HG02870 (cell line): ENCODE measurements around the gene GADD45GIP1.
"Not testable (repeated sequence)": the region's sequence is repeated elsewhere in the genome, so short reads cannot be mapped to it uniquely, and the experiment has no call there.

Source experiments
- ATAC-seq: cut with Tn5 transposase; IDR thresholded peaks from one replicate; pipeline ENCODE4 v1.9.1; 2021; ENCODE audit warnings: mild to moderate bottlenecking, moderate library complexity; ENCODE audit not compliant: unreplicated experiment

The GADD45GIP1 gene

DNA sequence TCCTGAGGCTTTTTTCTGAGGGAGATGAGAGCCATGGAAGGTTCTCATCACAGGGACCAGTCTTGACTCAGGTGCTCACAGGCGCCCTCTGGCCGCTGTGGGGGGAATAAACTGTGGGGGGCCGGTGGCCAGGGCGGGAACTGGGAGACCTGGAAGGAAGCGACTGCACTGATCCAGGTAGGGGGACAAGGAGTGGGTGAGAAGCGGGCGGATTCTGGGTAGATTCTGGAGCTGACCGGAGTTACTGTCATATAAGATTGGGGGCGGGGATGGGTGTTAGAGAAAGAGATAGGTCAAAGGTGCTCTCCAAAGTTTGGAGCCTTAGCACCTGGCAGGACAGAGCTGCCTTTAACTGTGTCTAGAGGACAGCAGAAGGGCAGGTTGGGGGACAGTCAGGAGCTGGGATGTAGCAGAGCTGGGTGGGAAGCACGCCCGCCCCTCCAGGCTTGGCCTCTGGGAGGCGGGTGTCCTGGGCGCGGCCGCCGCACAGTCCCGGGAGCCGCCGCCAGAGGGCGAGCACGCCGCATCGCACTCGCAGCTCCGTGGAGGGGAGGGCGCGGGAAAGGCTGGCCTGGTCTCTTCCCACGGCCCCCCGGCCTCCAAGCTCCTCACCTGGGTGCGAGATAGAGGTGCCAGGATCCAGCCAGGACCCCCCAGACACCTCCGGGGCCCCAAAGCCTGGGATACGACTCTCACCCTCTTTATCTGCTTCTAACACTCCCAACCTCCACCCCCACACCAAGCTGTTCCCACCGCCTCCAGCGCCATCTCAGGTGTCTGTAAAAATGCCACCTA, 8.2 kb upstream of the GADD45GIP1 start:
- ATAC-seq = no peak

DNA sequence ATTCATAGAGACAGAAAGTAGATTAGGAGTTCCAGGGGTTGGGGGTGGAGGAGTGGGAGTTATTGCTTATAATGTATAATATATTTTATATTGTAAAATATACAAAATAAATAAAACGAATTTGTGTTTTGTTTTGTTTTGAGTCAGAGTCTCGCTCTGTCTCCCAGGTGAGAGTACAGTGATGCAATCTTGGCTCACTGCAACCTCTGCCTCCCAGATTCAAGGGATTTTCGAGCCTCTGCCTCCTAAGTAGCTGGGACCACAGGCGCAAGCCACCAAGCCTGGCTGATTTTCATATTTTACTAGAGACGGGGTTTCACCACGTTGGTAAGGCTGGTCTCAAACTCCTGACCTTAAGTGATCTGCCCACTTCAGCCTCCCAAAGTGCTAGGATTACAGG, 2.5 kb upstream of the GADD45GIP1 start:
- no peak for ATAC-seq

DNA sequence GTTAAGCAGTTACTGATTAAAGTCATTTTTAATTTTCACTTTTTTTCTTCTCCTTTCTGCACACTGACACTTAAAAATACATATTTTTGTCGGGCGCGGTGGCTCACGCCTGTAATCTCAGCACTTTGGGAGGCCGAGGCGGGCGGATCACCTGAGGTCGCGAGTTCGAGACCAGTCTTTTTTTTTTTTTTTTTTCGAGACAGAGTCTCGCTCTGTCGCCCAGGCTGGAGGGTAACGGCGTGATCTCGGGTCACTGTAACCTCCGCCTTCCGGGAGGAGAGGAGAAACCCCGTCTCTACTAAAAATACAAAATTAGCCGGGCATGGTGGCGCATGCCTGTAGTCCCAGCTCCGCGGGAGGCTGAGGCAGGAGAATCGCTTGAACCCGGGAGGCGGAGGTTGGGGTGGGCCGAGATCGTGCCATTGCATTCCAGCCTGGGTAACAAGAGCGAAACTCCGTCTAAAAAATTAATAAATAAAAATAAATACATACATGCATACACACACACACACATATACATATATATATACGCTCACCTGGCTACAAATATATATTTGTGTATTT, 448 bp upstream of the GADD45GIP1 start:
- not testable (repeated sequence) for ATAC-seq

DNA sequence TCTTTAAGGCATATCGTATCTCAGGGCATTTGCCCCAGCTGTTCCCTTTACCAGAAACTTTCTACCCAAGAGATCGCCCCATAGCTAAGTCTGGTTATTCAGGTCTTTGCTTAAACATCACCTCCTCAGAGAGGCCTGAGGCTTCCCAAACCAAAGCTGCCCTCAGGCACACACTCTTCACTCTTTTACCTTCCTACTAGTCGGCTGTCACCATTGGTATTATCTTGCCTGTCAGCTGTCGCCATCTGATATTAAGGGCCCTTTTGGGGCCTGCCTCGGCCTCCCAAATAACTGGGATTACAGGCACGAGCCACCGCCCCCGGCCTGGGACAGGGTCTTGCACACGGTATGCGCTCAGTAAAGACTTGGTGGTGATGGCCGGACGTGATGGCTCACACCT, 1.0 kb downstream of the GADD45GIP1 start:
- ATAC-seq = no peak

DNA sequence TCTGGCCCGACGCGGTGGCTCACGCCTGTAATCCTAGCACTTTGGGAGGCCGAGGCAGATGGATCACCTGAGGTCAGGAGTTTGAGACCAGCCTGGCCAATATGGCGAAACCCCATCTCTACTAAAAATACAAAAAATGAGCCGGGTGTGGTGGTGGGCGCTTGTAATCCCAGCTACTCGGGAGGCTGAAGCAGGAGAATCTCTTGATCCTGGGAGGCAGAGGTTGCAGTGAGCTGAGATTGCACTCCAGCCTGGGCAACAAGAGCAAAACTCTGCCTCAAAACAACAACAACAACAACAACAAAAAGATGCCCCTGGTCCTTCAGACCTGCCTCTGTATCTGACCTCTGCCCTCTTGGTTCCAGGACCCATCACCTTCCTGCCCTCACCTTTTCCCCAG, 1.4 kb downstream of the GADD45GIP1 start:
- ATAC-seq = not testable (repeated sequence)

DNA sequence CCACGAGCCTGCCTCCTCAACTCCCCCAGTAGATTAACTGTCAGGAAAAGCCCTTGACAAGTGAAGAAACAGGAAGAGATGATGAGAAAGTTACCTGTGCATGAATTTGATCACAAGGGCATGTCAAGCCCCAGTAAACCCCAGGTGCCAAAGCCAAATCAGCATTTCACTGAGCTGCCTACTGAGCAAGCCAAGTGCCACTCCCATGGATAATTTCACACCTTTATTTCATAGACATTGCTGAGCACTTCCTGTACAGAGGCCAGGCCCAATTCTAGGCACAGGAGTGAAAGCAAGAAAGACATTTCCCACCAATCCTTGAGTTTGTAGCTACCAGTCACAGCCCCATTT, 2.4 kb downstream of the GADD45GIP1 start:
- no peak for ATAC-seq

DNA sequence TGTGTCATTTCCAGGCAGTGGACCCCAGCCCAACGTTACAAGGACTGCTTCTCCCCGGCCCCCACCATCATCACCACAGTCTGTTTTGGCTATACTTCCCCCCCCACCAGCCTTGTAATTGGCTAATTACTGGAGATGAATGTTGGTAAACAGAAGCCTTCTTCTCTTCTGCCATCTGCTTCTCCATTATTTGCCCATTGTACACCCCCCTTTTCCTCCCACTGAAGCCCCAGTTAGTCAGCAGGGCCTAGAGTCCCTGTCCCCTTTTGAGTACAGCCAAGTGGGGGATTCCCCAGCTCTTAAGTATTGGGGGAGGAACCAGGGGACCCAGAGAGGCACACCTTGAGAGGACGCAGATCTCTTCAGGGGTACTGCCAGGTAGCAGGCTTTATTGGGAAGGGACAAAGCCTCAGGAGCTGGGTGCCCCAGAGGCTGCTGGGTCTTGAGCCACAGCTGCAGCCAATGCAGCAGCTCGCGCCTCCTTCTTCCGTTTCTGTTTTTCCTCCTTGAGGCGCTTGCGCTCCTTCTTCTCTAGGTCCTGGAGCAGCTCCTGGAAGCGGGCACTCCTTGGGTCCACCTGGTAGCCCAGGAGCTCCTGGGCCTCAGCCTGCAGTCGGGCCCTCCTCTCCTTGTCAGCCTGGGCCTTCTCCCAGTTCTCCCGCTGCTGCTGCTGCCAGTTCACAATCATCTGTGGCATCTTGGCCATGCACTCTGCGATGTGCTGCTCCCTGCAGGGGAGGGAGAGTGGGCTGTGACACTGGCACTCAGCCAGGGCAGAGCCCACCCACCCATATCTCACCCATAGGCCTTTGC, 3.0 kb downstream of the GADD45GIP1 start:
- ATAC-seq = no peak

DNA sequence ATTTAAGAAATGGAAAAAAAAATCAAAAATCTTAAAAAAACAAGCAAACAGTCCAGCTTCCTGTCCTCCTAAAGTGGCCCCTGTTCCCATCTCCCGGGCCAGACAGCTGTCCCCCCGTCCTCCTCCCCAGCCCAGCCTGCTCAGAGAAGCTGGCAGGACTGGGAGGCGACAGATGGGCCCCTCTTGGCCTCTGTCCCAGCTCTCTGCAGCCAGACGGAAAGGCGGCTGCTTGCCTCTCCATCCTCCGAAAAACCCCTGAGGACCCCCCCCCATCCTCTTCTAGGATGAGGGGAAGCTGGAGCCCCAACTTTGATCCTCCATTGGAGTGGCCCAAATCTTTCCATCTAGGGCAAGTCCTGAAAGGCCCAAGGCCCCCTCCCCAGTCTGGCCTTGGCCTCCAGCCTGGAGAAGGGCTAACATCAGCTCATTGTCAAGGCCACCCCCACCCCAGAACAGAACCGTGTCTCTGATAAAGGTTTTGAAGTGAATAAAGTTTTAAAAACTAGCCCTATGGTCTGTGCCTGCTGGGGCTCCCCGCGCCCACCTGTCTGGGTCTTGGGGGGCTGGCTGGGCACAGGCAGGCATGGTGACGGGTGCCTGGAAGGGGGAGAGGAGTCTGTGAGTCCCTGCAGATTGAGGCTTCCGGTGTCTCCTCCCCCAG, 3.8 kb downstream of the GADD45GIP1 start:
- ATAC-seq = no peak

DNA sequence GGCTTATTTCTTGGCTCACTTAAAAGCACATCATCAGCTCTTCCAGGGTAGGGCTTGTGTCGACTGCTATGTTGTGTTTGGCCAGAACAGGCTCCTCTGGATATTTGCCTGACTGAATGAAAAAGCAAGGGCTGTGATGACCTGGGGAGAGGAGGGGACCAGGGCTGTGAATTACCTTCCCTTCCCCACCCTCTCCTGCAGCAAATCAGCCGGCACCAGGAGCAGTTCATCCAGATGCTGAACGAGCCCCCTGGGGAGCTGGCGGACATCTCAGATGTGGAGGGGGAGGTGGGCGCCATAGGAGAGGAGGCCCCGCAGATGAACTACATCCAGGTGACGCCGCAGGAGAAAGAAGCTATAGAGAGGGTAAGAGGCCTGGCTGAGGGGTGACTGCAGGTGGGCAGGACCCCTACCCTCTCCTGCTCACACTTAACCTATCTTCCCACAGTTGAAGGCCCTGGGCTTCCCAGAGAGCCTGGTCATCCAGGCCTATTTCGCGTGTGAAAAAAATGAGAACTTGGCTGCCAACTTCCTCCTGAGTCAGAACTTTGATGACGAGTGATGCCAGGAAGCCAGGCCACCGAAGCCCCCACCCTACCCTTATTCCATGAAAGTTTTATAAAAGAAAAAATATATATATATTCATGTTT, 4.4 kb downstream of the GADD45GIP1 start:
- ATAC-seq = no peak

DNA sequence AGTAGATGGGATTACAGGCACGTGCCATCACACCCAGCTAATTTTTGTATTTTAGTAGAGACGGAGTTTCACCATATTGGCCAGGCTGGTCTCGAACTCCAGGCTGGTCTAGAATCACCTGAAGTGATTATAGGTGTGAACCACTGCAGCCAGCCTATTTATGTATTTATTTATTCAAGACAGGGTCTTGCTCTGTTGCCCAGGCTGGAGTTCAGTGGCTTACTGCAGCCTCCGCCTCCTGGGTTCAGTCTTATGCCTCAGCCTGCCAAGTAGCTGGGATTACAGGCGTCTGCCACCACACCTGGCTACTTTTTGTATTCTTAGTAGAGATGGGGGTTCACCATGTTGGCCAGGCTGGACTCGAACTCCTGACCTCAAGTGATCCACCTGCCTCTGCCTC, 5.0 kb downstream of the GADD45GIP1 start:
- ATAC-seq = not testable (repeated sequence)

DNA sequence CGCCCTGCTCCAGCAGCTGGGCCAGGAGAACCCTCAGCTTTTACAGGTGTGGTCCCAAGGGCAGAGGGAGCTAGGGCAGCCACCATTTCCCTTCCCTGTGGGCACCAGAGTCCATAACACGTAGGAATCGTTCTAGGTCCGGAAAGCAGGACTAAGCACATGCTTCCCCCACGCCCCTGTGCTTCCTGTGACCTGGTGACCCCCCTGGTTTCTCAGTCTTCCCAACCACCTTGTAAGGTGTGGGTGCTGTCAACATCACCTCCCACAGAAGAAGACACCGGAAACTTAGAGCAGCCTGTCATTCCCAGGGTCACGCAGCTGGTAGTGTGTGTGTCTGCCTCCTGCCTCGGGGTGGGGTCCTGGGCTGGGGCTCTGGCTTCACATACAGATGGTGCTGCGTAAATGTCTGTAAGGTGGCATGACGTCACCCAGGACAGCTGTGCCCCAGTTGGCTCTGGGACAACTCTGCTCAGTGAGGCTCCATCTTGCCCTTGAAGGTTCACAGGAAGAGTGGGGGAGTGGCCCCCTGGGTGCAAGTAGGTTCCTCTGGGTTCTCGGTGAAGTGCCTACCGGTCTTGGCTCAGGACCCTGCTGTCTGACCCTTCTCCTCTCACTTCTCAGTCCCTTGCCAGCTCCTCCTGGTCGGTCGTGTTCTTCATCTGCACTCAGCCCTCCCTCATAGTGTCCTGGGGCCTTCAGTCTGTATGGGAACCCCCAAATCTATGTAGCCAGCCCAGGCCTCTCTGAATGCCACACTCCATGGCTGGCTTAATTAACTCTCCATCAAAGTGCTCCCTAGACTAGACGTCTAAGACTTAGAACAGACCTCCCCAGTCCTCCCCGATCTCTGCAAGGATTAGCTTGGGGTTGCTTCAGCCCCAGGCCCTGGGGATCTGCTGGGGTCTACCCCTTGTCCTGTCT, 7.4 kb downstream of the GADD45GIP1 start:
- ATAC-seq = no peak

DNA sequence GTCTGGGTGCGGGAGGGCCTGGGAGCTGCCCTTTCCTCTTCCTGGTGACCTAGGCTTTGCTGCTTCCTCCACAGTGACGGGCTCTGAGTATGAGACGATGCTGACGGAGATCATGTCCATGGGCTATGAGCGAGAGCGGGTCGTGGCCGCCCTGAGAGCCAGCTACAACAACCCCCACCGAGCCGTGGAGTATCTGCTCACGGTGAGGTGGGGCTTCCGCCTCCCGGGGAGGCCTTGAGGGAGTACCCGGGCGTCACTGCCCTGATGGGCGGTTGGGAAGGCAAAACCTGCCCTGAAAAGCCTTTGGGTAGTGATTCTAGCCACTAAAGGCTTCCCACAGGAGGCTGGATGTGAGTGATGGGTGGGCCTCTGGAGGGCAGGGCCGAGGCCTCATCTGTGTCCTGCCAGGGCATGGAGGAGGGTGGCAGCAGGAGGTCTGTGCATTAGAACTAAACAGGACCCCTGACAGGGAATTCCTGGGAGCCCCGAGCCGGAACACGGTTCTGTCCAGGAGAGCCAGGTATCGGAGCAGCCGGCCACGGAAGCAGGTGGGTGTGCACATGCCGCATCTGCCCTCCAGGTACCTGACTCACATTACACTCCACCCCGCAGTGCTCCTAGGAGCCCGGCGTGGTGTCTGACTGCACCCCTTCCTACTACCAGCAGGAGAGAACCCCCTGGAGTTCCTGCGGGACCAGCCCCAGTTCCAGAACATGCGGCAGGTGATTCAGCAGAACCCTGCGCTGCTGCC, 8.2 kb downstream of the GADD45GIP1 start:
- no peak for ATAC-seq

DNA sequence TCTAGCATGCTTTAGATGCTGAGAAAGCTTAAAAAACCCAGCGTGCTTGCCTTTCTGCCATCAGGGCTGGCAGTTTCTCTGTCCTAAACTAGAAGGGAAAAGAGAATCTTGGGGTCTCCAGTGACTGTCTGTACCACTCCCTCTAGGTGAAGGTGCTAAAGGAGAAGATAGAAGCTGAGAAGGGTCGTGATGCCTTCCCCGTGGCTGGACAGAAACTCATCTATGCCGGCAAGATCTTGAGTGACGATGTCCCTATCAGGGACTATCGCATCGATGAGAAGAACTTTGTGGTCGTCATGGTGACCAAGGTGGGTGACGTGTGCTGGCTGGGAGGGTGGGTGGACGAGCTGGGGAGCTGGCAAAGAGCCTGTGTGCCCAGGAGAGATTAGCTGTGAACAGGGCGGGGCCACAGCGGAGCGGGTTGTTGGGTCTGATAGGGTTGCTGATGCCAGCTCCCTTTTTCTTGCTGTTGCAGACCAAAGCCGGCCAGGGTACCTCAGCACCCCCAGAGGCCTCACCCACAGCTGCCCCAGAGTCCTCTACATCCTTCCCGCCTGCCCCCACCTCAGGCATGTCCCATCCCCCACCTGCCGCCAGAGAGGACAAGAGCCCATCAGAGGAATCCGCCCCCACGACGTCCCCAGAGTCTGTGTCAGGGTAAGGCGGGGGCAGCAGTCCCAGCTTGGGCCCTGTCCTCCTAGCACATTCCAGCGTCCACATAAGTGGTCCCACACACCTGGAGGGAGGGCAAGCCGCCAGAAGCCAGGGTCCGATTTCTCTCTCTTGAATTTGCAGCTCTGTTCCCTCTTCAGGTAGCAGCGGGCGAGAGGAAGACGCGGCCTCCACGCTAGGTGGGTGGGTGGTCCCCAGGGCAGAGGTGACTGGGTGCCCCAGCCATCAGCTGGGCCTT, 9.1 kb downstream of the GADD45GIP1 start:
- ATAC-seq = no peak

DNA sequence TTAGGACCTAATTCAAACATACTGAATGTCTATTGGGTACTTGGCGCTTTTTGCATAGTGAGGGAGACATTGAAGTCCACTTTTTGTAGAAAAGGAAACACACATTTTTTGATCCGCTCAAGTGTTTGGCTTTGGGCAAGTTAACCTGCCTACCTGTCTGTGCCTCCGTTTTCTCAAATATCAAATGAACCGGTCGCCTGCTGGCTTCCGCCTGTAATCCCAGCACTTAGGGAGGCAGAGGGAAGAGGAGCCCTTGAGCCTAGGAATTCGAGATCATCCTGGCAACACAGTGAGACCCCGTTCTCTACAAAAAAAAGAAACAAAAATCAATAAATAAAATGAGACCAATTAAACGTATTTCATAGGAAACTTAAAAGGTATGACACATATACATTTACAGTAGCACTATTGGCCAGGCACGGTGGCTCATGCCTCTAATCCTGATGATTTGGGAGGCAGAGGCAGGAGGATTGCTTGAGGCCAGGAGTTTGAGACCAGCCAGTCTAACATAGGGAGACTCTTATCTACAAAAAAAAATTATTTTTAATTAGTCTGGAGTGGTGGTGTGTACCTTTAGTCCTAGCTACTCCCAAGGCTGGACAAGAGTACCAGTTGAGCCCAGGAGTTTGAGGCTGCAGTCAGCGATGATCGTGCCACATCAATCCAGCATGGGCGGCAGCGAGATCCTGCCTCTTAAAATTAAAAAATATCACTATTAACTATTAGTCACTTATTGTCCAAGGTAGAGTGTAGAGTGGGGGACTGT, 10.1 kb downstream of the GADD45GIP1 start:
- no peak for ATAC-seq

DNA sequence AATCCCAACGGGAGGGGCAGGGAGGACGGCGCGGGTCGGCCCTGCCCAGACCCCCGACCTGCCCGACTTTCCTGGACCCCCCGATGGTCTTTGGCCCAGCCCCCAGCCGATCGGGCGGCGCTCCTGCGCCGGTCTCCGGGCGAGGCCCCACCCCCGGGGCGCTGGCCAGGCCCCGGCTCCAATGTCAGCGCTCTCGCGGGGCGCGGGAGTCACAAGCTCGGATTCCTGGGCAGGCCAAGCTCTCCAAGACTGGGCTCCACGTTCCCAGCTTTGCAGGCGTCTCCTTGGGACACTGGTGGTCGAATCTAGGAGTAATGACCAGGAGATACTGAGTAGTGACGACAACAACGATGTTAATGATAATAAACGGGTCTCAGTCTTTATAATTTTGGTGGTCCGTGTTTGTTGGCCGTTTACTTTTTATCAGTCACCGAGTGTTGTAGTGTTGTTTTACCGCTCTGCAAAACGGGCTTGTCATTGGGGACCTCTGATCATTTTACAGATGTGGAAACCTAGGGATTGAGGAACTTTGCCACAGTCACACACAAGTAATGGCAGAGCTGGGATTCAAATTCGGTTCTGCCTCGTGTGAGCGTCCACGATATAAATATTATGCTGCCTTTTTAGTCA, 10.8 kb downstream of the GADD45GIP1 start:
- ATAC-seq = peak; percentile 25

DNA sequence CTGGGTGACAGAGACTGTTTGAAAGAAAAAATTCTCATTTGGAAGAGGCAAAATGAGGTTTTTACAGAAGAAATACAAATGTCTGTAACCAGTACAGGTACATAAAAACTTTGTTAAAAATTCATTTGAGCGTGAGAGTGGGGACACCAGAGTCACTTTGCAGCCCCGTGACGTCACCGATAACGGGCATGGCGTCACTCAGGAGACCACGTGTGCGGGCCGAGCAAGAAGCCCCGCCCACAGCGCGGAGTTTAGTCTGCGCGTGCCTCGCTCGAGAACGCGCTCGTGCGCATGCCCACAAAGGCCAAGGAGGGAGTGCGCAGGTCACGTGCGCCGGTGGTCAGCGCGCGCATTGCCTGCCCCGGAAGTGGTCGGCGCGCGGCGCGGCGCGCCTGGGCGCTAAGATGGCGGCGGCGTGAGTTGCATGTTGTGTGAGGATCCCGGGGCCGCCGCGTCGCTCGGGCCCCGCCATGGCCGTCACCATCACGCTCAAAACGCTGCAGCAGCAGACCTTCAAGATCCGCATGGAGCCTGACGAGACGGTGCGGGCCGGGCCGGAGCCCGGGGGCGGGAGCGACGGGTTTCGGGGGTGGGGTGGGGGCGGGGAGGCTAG, 11.4 kb downstream of the GADD45GIP1 start, which contains the start of gene RAD23A:
TSS of gene RAD23A (plus strand) at position 384 of the 613 bp plus-strand sequence. CDS start at position 471, 87 bp downstream.
- ATAC-seq = peak; percentile 73
